Measurements from ENCODE around the gene TNFRSF19. TPM values are rescaled to one million over a fixed set of nuclear protein-coding genes. Genes with fewer than 3 reads are reported as not detected.
"Not testable (repeated sequence)": the region's sequence is repeated elsewhere in the genome, so short reads cannot be mapped to it uniquely, and the experiment has no call there.

TNFRSF19 gene
- total RNA-seq, 4 donors from 2014 or later, result 2.0 to 74.2 (median 4.2) TPM

DNA sequence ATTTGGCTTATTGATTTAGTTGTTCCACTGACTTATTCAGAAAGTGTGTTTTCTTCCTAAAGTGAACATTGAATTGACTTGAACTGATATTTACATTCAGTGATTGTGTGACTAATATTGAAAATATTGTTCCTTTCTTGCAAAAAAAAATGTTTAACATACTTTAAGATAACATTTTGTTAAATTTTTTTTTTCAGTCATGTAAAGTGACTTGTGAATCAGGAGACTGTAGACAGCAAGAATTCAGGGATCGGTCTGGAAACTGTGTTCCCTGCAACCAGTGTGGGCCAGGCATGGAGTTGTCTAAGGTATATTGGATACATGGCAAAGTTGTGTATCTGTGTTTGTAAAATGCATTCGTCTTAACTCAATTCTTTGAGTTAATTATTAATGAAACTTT lies 22.9 kb downstream of the TNFRSF19 start:
- intact Hi-C loops (cut with DNase I; ENCODE audit: low total_unique reads), result no loop called here
- no peak for TF ChIP-seq POLR2A (IDR thresholded peaks at IDR 0.05)
- TF ChIP-seq, protein P1, sequence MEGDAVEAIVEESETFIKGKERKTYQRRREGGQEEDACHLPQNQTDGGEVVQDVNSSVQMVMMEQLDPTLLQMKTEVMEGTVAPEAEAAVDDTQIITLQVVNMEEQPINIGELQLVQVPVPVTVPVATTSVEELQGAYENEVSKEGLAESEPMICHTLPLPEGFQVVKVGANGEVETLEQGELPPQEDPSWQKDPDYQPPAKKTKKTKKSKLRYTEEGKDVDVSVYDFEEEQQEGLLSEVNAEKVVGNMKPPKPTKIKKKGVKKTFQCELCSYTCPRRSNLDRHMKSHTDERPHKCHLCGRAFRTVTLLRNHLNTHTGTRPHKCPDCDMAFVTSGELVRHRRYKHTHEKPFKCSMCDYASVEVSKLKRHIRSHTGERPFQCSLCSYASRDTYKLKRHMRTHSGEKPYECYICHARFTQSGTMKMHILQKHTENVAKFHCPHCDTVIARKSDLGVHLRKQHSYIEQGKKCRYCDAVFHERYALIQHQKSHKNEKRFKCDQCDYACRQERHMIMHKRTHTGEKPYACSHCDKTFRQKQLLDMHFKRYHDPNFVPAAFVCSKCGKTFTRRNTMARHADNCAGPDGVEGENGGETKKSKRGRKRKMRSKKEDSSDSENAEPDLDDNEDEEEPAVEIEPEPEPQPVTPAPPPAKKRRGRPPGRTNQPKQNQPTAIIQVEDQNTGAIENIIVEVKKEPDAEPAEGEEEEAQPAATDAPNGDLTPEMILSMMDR (IDR thresholded peaks at IDR 0.05), result no peak
- H3K4me3 ChIP-seq, result no peak overlapping the region

DNA sequence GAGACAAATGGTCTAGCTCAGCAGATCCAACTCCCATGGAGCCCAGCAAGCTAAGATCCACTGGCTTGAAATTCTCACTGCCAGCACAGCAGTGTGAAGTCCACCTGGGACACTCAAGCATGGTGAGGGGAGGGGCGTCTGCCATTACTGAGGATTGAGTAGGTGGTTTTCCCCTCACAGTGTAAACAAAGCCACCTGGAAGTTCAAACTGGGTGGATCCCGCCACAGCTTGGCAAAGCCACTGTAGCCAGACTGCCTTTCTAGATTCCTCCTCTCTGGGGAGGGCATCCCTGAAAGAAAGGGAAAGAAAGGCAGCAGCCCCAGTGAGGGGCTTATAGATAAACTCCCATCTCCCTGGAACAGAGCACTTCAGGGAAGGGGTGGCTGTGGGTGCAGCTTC lies 24.1 kb downstream of the TNFRSF19 start:
- H3K27me3 ChIP-seq; H3K9me3 ChIP-seq; H3K27ac ChIP-seq; H3K36me3 ChIP-seq; intact Hi-C loops (cut with DNase I; ENCODE audit: low total_unique reads); H3K4me1 ChIP-seq; H3K4me3 ChIP-seq; DNase-seq: not testable (repeated sequence)

More for the DNA sequence above, 22.9 kb downstream of the TNFRSF19 start:
- no peak for DNase-seq
- Histone ChIP-seq H3K9me3 (no peaks in the 10 kb centered on the region), H3K36me3 (no peaks in the 10 kb centered on the region), H3K27me3 (no peaks in the 10 kb centered on the region), H3K27ac (no peak overlapping the region), H3K4me1 (no peaks in the 10 kb centered on the region)

DNA sequence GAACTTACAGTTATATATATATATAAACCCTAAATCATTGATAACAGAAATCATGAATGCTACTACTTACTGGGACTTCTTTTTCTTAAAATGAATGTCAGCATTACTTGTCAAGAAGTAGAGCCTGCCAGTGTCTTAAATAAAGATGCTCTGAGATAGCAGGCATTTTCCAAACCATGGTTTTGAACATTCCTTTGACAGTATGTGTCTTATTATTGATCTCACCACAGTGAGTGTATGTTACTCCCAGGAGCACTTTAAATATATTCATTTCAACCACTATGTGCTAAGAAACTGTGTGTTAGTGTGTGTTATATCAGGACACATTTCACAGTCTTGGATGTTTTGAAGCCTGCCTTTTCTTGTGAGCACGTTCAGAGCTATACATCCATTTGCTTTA lies 28.2 kb downstream of the TNFRSF19 start:
- Histone ChIP-seq H3K27ac (no peak overlapping the region), H3K9me3 (no peaks in the 10 kb centered on the region), H3K4me3 (no peak overlapping the region), H3K27me3 (no peaks in the 10 kb centered on the region), H3K4me1 (no peaks in the 10 kb centered on the region), H3K36me3 (no peaks in the 10 kb centered on the region)
- no peak for TF ChIP-seq POLR2A (IDR thresholded peaks at IDR 0.05)
- TF ChIP-seq, protein P1 (IDR thresholded peaks at IDR 0.05), result no peak
- intact Hi-C loops (cut with DNase I; ENCODE audit: low total_unique reads), result no loop called here
- DNase-seq, result no peak

DNA sequence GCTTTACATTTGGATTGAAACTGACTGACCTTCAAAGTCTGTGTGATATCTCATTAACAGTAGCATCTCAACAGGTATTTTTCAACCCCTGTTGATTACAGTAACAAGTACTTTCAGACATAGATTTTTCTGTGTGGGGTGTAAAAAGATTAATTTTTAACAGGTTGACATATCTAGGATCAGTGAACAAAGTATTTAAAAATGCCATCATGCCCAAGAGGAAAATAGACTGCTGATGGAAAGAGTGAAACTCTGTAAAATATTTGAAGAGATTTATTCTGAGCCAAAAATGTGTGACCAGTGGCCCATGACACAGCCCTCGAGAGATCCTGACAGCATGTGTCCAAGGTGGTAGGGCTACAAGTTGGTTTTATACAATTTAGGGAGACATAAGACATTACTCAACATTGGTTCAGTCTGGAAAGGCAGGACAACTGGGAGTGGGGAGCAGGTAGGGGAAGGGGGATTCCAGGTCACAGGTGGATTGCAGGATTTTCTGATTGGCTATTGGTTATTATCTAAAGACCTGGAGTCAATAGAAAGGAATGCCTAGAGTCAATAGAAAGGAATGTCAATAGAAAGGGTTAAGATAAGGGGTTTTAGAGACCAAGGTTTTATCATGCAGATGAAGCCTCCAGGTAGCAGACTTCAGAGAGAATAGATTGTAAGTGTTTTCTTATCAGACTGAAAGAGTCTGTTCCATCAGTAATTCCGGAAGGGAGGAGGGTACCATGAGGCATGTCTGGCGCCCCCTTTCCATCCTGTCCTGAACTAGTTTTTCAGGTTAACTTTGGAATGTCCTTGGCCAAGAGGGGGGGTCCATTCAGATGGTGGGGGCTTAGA lies 29.1 kb downstream of the TNFRSF19 start:
- no peaks in the 10 kb centered on the region for H3K9me3 ChIP-seq
- no peak for DNase-seq
- no peaks in the 10 kb centered on the region for H3K27me3 ChIP-seq
- no peaks in the 10 kb centered on the region for H3K4me1 ChIP-seq
- no peaks in the 10 kb centered on the region for H3K36me3 ChIP-seq
- TF ChIP-seq POLR2A (IDR thresholded peaks at IDR 0.05), result no peak
- H3K4me3 ChIP-seq, result no peak overlapping the region
- no peak overlapping the region for H3K27ac ChIP-seq
- intact Hi-C loops (cut with DNase I; ENCODE audit: low total_unique reads), result no loop called here

DNA sequence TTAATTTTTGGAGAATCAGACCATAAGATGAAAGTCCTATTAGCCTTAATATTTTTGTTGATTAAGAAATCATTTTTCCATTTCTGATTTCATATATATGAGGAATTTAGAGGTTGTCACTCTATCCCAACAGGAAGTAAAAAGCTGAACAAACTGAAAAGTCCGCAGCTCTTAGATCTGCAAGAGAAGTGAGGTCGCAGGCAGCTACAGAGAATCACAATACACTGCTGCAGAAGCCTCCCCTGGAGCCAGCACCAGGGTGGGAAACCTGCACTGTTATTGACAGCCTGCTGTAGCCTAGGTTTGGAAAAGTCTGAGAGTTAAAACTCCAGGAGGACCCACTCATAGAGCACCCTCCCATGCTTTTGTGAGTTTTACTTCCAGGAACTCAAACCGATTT lies 29.9 kb downstream of the TNFRSF19 start:
- Histone ChIP-seq H3K4me3 (no peak overlapping the region), H3K27ac (no peak overlapping the region), H3K27me3 (no peaks in the 10 kb centered on the region), H3K9me3 (no peaks in the 10 kb centered on the region), H3K36me3 (no peaks in the 10 kb centered on the region), H3K4me1 (no peaks in the 10 kb centered on the region)
- DNase-seq, result no peak
- intact Hi-C loops (cut with DNase I; ENCODE audit: low total_unique reads), result no loop called here
- TF ChIP-seq, protein P1 (IDR thresholded peaks at IDR 0.05), result no peak
- no peak for TF ChIP-seq POLR2A (IDR thresholded peaks at IDR 0.05)

DNA sequence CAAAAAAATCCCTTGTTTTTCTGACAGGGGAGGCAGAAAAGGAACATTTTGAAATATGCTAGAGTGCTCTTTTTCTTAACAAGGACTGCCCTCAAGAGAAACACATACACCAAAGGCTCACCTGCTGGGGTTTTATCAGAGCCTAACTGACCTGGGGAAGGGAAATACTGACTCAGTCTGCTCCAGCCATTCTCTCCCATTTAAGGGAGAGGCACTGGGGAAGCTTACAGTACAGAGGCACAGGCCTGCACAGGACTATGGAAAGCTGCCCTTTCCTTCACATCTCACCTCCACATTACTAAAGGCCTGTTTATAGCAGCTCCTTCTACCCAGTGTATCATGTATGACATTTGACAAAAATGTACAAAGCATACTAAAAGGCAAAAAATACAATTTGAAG lies 30.3 kb downstream of the TNFRSF19 start:
- Histone ChIP-seq H3K27ac (no peak overlapping the region), H3K27me3 (no peaks in the 10 kb centered on the region), H3K9me3 (no peaks in the 10 kb centered on the region), H3K4me3 (no peak overlapping the region), H3K4me1 (no peaks in the 10 kb centered on the region), H3K36me3 (no peaks in the 10 kb centered on the region)
- intact Hi-C loops (cut with DNase I; ENCODE audit: low total_unique reads), result no loop called here
- DNase-seq, result no peak
- TF ChIP-seq, protein P1 (IDR thresholded peaks at IDR 0.05), result no peak
- TF ChIP-seq POLR2A (IDR thresholded peaks at IDR 0.05), result no peak

All from uterus (tissue), 4 donors.